ENCODE results near the gene ZNHIT2. TPM values are rescaled to one million over a fixed set of nuclear protein-coding genes. Genes with fewer than 3 reads are reported as not detected.

Gene ZNHIT2
- total and polyA plus RNA-seq, 2 of the 13 experiments (the other 11 are each of a cell fraction or from before 2014, with no cell fraction given): 1.1 to 6.5 TPM

GRCh38 chr11:65134952-65135632 is 17.6 kb upstream of the ZNHIT2 start:
- BruUV-seq (replicated peaks): TSS peak; percentile 87
- intact Hi-C loops (cut with micrococcal nuclease; ENCODE audit: unreplicated experiment): loop anchor here (1.0 kb wide), 2 partner anchors 31 to 46 kb away; partner anchors contain the start of gene CAPN1
- no peaks in the 10 kb centered on the region for H3K9me3 ChIP-seq (ENCODE audit: low read length)
- DNase-seq (ENCODE audit: low spot score): peak; percentile 97
- peak; percentile 94 for ATAC-seq
- H3K4me2 ChIP-seq (ENCODE audit: low read depth, low read length): peak overlapping the region; percentile 92
- H2AFZ ChIP-seq (ENCODE audit: low read length): no peak overlapping the region
- peaks cover 17% of the 10 kb centered on the region for H4K20me1 ChIP-seq (ENCODE audit: insufficient read depth, low read length)
- peaks cover 25% of the 10 kb centered on the region for H3K4me1 ChIP-seq (ENCODE audit: insufficient read depth, low read length)
- peak overlapping the region; percentile 96 for H3K27ac ChIP-seq (ENCODE audit: extremely low read length, insufficient read depth, low read length)
- FAIRE-seq: peak; percentile 99
- WGBS (ENCODE audit: low lambda C conversion rate): 13% methylated on average over 16 of the region's 24 CpGs
- CTCF ChIA-PET (ENCODE audit: low intra/inter-chr PET ratio, low total read pairs): no interaction called here
- POLR2A ChIA-PET: interaction anchor here (0.6 to 5.1 kb wide), 40 partner anchors 8 to 357 kb away, joined by 3 to 105 read pairs (median 5); partner anchors contain the start of genes ARL2, CAPN1, CDC42EP2 and FAU
- peaks cover 17 to 26% of the 10 kb centered on the region in 2 experiments for H3K36me3 ChIP-seq (replicated peaks in 1 of 2; ENCODE audit: control insufficient read depth in 1 of 2, insufficient read depth in 2 of 2, low read length in 2 of 2)
- H3K27me3 ChIP-seq (ENCODE audit: control insufficient read depth in 1 of 2, insufficient read depth in 2 of 2, low read length in 2 of 2): no peaks in the 10 kb centered on the region; a peak in 1 of 5 replicates
- H3K4me3 ChIP-seq (replicated peaks in 1 of 3; ENCODE audit: insufficient read depth in 1 of 3, low read depth in 2 of 3, low read length in 3 of 3): peak overlapping the region; percentile 85 to 94 (median 92)
- peak overlapping the region; percentile 96 for H3K9ac ChIP-seq (ENCODE audit: insufficient read depth, low read depth, low read length)
- in situ Hi-C loops (cut with HindIII; ENCODE audit: extremely low pct_ligation_motif_present, low pct_unique_long_range_greater_than_20kb): no loop called here
- H3K79me2 ChIP-seq (ENCODE audit: insufficient read depth, low read length): peaks cover 26% of the 10 kb centered on the region
- TF ChIP-seq ZMAT5 (CRISPR knock-in tag; IDR thresholded peaks at IDR 0.05; ENCODE audit: borderline replicate concordance, low read depth) (no peak), CREM (IDR thresholded peaks at IDR 0.05) (0 out of 2 replicates have a peak, but pooled peaks have one; percentile 40), CREM (CRISPR knock-in tag; IDR thresholded peaks at IDR 0.05) (no peak), ARNT2 (CRISPR knock-in tag; IDR thresholded peaks at IDR 0.05; ENCODE audit: low read depth) (no peak), ZNF775 (CRISPR knock-in tag; IDR thresholded peaks at IDR 0.05; ENCODE audit: borderline replicate concordance) (no peak), E2F5 (CRISPR knock-in tag; conservative IDR thresholded peaks at IDR 0.05) (no peak), SCMH1 (CRISPR knock-in tag; IDR thresholded peaks at IDR 0.05; ENCODE audit: borderline replicate concordance) (no peak), SMAD9 (CRISPR knock-in tag; IDR thresholded peaks at IDR 0.05) (peak; percentile 63; the same call in 1 of the 2 replicates), ZFP82 (CRISPR knock-in tag; IDR thresholded peaks at IDR 0.05; ENCODE audit: borderline replicate concordance) (no peak), ELF3 (CRISPR knock-in tag; IDR thresholded peaks at IDR 0.05) (no peak), ZNF567 (CRISPR knock-in tag; IDR thresholded peaks at IDR 0.05; ENCODE audit: borderline replicate concordance) (no peak), ZBTB33 (CRISPR knock-in tag; IDR thresholded peaks at IDR 0.05) (no peak), ZNF136 (CRISPR knock-in tag; IDR thresholded peaks at IDR 0.05; ENCODE audit: low read depth) (no peak), ZC3H13 (CRISPR knock-in tag; IDR thresholded peaks at IDR 0.05) (no peak), MAFG (CRISPR knock-in tag; IDR thresholded peaks at IDR 0.05) (no peak), GATAD1 (CRISPR knock-in tag; IDR thresholded peaks at IDR 0.05) (no peak), SMARCE1 (IDR thresholded peaks at IDR 0.05; ENCODE audit: borderline replicate concordance) (no peak), ZNF44 (CRISPR knock-in tag; IDR thresholded peaks at IDR 0.05) (no peak), ZBTB7B (CRISPR knock-in tag; IDR thresholded peaks at IDR 0.05) (no peak)
